ENCODE measurements around the gene XXYLT1. TPM values are rescaled to one million over a fixed set of nuclear protein-coding genes. Genes with fewer than 3 reads are reported as not detected.

The XXYLT1 gene
- total RNA-seq, 1 donor: 21.0 TPM

GRCh38 chr3:195032106-195032759 lies 238.7 kb downstream of the XXYLT1 start:
- TF ChIP-seq CTCF (IDR thresholded peaks at IDR 0.05; ENCODE audit: insufficient read depth, low read length): no peak
- no peak overlapping the region for H3K4me3 ChIP-seq (ENCODE audit: low read depth, low read length)
- DNase-seq (ENCODE audit: low read depth): no peak

- no peak for DNase-seq (ENCODE audit: low read depth)
- H3K4me3 ChIP-seq (ENCODE audit: low read depth, low read length): no peak overlapping the region
- no peak for TF ChIP-seq CTCF (IDR thresholded peaks at IDR 0.05; ENCODE audit: insufficient read depth, low read length)
These were observed 239.4 kb downstream of the XXYLT1 start for GRCh38 chr3:195031574-195032003.

GRCh38 chr3:195030791-195031321 lies 240.1 kb downstream of the XXYLT1 start:
- no peak for TF ChIP-seq CTCF (IDR thresholded peaks at IDR 0.05; ENCODE audit: insufficient read depth, low read length)
- no peak overlapping the region for H3K4me3 ChIP-seq (ENCODE audit: low read depth, low read length)
- no peak for DNase-seq (ENCODE audit: low read depth)

- TF ChIP-seq CTCF (IDR thresholded peaks at IDR 0.05; ENCODE audit: insufficient read depth, low read length): no peak
- no peak overlapping the region for H3K4me3 ChIP-seq (ENCODE audit: low read depth, low read length)
- peak; percentile 31 for DNase-seq (ENCODE audit: low read depth)
These were observed 241.9 kb downstream of the XXYLT1 start for GRCh38 chr3:195028877-195029606.

GRCh38 chr3:195025884-195026200 lies 245.1 kb downstream of the XXYLT1 start:
- no peak for DNase-seq (ENCODE audit: low read depth)
- no peak overlapping the region for H3K4me3 ChIP-seq (ENCODE audit: low read depth, low read length)
- TF ChIP-seq CTCF (IDR thresholded peaks at IDR 0.05; ENCODE audit: insufficient read depth, low read length): no peak

GRCh38 chr3:195025056-195025883 lies 245.7 kb downstream of the XXYLT1 start:
- no peak for DNase-seq (ENCODE audit: low read depth)
- TF ChIP-seq CTCF (IDR thresholded peaks at IDR 0.05; ENCODE audit: insufficient read depth, low read length): no peak
- H3K4me3 ChIP-seq (ENCODE audit: low read depth, low read length): no peak overlapping the region
